Chondrocyte (in vitro differentiated cells): ENCODE results near the gene CRIP3. TPM values are rescaled to one million over a fixed set of nuclear protein-coding genes. Genes with fewer than 3 reads are reported as not detected.

ENCODE experiments used
- DNase-seq: peaks from one replicate; pipeline ENCODE4 v3.0.0; 2021; ENCODE audit warnings: mixed read lengths, low spot score
- H3K27ac Mint-ChIP-seq: one replicate; pipeline ENCODE4 v1.8.0; 2021; ENCODE audit warnings: mild to moderate bottlenecking, moderate library complexity, mixed read lengths; ENCODE audit not compliant: unreplicated experiment
- H3K27me3 Mint-ChIP-seq: 2 replicates; pipeline ENCODE4 v1.8.0; 2021; ENCODE audit warnings: low read depth, mixed read lengths
- H3K36me3 Mint-ChIP-seq: 2 replicates; pipeline ENCODE4 v1.8.0; 2021; ENCODE audit warnings: low read depth, mixed read lengths
- H3K4me1 Mint-ChIP-seq: 2 replicates; pipeline ENCODE4 v1.8.0; 2021; ENCODE audit warnings: low read depth, mild to moderate bottlenecking, mixed read lengths
- H3K4me3 Mint-ChIP-seq: one replicate; pipeline ENCODE4 v1.8.0; 2021; ENCODE audit warnings: mild to moderate bottlenecking, moderate library complexity, mixed read lengths; ENCODE audit not compliant: unreplicated experiment
- H3K9me3 Mint-ChIP-seq: 2 replicates; pipeline ENCODE4 v1.8.0; 2021; ENCODE audit warnings: low read depth, mixed read lengths
- total RNA-seq: library from RNA; stranded (reverse); gene quantifications from 3 replicates; pipeline ENCODE4 v1.2.1, GENCODE V29; 2021
- TF ChIP-seq, protein P1 (sequence below): fragments of 200-600 bp; sonication (generic); IDR thresholded peaks from 2 replicates; pipeline ENCODE4 v1.5.0; 2021; ENCODE audit warnings: antibody characterized with exemption, mild to moderate bottlenecking, moderate library complexity

The CRIP3 gene
- total RNA-seq, 1 donor from 2014 or later = 0.47 TPM

DNA sequence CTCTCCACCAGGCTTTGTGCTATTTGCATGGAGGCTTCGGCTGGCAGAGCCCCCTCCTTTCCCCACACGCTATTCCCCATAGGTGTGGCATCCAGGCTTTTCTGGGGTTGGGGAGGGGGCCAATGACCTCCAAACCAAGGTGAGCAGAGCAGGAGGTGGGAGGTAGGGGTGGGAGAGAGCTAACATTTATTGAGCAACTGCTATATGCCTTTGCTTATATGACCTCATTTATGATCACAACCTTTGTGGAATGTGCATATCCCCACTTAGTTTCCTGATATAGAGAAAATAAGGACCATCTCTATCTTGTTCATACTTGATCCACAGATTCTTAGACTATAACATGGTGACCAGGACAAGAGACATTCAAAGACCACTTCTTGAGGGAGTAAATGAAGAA is 28.4 kb downstream of the CRIP3 start:
- no peak overlapping the region for H3K4me3 Mint-ChIP-seq
- H3K27ac Mint-ChIP-seq = no peak overlapping the region
- peaks cover 14% of the 10 kb centered on the region for H3K27me3 Mint-ChIP-seq
- H3K36me3 Mint-ChIP-seq = no peaks in the 10 kb centered on the region
- no peak for DNase-seq
- no peaks in the 10 kb centered on the region for H3K9me3 Mint-ChIP-seq
- peaks cover 16% of the 10 kb centered on the region for H3K4me1 Mint-ChIP-seq
- TF ChIP-seq, protein P1, sequence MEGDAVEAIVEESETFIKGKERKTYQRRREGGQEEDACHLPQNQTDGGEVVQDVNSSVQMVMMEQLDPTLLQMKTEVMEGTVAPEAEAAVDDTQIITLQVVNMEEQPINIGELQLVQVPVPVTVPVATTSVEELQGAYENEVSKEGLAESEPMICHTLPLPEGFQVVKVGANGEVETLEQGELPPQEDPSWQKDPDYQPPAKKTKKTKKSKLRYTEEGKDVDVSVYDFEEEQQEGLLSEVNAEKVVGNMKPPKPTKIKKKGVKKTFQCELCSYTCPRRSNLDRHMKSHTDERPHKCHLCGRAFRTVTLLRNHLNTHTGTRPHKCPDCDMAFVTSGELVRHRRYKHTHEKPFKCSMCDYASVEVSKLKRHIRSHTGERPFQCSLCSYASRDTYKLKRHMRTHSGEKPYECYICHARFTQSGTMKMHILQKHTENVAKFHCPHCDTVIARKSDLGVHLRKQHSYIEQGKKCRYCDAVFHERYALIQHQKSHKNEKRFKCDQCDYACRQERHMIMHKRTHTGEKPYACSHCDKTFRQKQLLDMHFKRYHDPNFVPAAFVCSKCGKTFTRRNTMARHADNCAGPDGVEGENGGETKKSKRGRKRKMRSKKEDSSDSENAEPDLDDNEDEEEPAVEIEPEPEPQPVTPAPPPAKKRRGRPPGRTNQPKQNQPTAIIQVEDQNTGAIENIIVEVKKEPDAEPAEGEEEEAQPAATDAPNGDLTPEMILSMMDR = no peak

DNA sequence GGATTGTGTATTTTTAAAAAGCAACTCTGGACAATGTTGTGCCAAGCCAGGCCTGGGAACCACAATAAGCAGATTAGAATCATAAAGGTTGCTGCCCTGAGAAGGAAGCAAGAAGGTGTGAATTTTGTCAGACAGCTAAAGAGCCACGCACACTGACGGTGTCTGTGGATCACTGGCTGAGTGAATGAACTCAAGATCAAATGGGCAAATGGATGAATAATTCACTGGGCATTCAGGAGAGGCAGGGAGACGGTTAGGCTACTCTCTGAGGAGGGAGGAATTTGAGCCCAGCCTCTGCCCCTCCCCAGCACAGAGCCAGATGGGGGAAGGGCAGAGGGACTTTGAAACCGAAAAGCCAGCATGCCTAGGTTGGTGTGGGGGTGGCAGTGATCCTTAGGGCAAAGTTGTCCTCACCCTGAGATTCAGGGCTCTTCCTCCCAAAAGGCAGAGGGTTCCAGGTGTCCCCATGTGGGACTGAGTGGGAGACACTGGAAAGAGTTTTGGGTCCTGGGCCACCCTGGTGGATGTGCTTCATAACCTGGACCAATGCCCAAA is 30.0 kb downstream of the CRIP3 start:
- no peak for DNase-seq

DNA sequence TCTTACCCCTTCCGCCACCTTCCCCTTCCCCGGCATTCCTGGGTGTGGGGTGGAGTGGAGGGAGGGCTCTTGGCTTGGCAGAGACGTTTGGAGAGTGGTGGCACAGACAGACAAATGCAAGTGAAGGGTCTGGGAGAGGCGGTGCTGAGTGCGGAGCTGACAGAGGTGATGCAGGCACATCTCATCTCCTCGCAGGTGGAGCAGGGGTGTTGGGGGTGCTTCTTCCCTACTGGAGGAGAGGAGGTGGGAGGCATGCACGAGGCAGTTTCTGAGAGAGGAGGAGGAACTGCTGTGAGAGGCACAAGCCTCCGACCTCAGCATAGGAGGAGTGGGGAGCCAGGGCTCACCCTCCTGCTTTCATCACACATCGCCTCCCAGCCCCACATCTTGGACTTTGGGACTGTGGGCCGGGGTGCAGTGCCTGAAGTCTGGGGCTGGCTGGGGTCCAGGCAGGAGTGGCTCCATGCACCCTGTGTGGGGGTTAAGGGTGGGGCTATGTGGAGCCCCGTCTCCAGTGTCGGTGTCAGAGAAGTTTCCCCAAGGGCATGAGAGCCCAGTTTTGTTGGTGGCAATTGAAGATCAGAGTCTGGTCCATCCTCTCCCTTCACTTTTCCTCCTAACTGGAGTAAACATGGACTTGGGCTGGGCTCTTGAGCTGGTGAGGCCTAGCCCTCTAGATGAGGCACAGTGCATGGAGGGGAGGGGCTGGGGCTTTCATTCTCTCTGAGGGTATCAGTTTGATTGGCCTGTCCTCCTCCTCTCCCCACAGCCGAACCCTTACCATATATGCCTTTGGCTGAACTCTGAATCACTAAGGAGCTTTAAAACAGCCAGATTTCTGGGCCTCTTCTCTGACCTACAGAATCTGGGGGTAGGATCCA is 30.7 kb downstream of the CRIP3 start:
- Mint-ChIP-seq H3K4me3 (no peak overlapping the region), H3K27me3 (peaks cover 27% of the 10 kb centered on the region)
- DNase-seq = no peak

More for the DNA sequence above, 30.0 kb downstream of the CRIP3 start:
- Mint-ChIP-seq H3K4me1 (peaks cover 18% of the 10 kb centered on the region), H3K9me3 (no peaks in the 10 kb centered on the region), H3K4me3 (no peak overlapping the region), H3K27ac (no peak overlapping the region), H3K27me3 (peaks cover 23% of the 10 kb centered on the region), H3K36me3 (no peaks in the 10 kb centered on the region)
- TF ChIP-seq, protein P1 = no peak

DNA sequence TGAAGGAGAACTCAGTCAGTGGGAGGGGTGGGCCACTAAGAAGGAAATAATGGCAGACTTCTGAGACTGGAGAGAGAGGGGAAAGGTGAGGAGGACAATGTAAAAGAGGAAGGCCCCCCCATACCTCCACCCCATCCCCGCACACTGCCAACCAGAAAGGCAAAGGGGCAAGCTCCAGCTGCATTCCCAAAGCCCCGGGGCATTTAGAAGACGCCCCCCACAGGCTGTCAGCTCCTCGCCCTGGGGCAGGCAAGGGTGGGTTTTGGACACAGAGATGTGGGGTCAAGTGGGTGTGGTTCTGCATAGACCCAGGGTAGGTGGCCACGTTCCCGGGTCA is 31.4 kb downstream of the CRIP3 start:
- no peak overlapping the region for H3K27ac Mint-ChIP-seq
- peaks cover 24% of the 10 kb centered on the region for H3K27me3 Mint-ChIP-seq
- no peaks in the 10 kb centered on the region for H3K9me3 Mint-ChIP-seq

More for the DNA sequence above, 30.7 kb downstream of the CRIP3 start:
- Mint-ChIP-seq H3K4me1 (peaks cover 18% of the 10 kb centered on the region), H3K9me3 (no peaks in the 10 kb centered on the region), H3K36me3 (no peaks in the 10 kb centered on the region), H3K27ac (no peak overlapping the region)
- TF ChIP-seq, protein P1 = no peak

More for the DNA sequence above, 31.4 kb downstream of the CRIP3 start:
- Mint-ChIP-seq H3K4me3 (no peak overlapping the region), H3K36me3 (no peaks in the 10 kb centered on the region), H3K4me1 (peaks cover 18% of the 10 kb centered on the region)
- no peak for DNase-seq
- TF ChIP-seq, protein P1 = no peak
